H1 (cell line): ENCODE measurements around the gene FAM193A. TPM values are rescaled to one million over a fixed set of nuclear protein-coding genes. Genes with fewer than 3 reads are reported as not detected.

Experiments
- CTCF ChIA-PET: fragments of 300-600 bp; sonication (Branson Sonifier 250); formaldehyde crosslinking; loops from one replicate; lab custom pipeline; 2021; ENCODE audit not compliant: partially characterized antibody; lab: Charles Lee
- POLR2A ChIA-PET: fragments of 300-600 bp; sonication (Branson Sonifier 250); formaldehyde crosslinking; loops from one replicate; lab custom pipeline; 2021; ENCODE audit warnings: inconsistent platforms; ENCODE audit not compliant: partially characterized antibody; lab: Charles Lee
- DNase-seq, 2 experiments: peaks; one replicate each; pipeline versions ENCODE4 v3.0.0 to v3.0.0-alpha.2; 2010 to 2022; ENCODE audit warnings: low spot score in 2 of 2, low read depth in 1 of 2, mixed read lengths in 1 of 2
- FAIRE-seq: peaks from 2 replicates; lab custom pipeline; 2011; peaks lifted over from hg19 to GRCh38; lab: Jason Lieb, UNC
- H2AFZ ChIP-seq: 2 replicates; pipeline ENCODE4 v1.8.1; 2012; ENCODE audit warnings: low read length, inconsistent platforms
- H2AK5ac ChIP-seq: 2 replicates; pipeline ENCODE4 v1.6.1; 2013; ENCODE audit warnings: low read depth, low read length
- H2BK120ac ChIP-seq: replicated peaks from 2 replicates; pipeline ENCODE3; 2013; ENCODE audit warnings: low read depth, low read length, inconsistent platforms
- H2BK12ac ChIP-seq: 2 replicates; pipeline ENCODE4 v1.6.1; 2013; ENCODE audit warnings: low read depth, low read length
- H2BK15ac ChIP-seq: 2 replicates; pipeline ENCODE4 v1.6.1; 2013; ENCODE audit warnings: low read length
- H2BK20ac ChIP-seq: 2 replicates; pipeline ENCODE4 v1.6.1; 2013; ENCODE audit warnings: low read length
- H2BK5ac ChIP-seq: 2 replicates; pipeline ENCODE4 v1.6.1; 2013; ENCODE audit warnings: low read depth, low read length
- H3K14ac ChIP-seq: 2 replicates; pipeline ENCODE4 v1.6.1; 2013; ENCODE audit warnings: inconsistent platforms; ENCODE audit not compliant: insufficient read length
- H3K18ac ChIP-seq: 2 replicates; pipeline ENCODE4 v1.6.1; 2013; ENCODE audit warnings: low read length; ENCODE audit errors: extremely low read depth
- H3K23ac ChIP-seq: 2 replicates; pipeline ENCODE4 v1.6.1; 2013; ENCODE audit warnings: inconsistent platforms; ENCODE audit not compliant: insufficient read length
- H3K23me2 ChIP-seq: 2 replicates; pipeline ENCODE4 v1.6.1; 2013; ENCODE audit warnings: low read depth, low read length
- H3K27ac ChIP-seq: 2 replicates; pipeline ENCODE4 v1.6.1; 2011; ENCODE audit warnings: low read depth, low read length, inconsistent platforms
- H3K27me3 ChIP-seq, 4 experiments: replicated peaks in 1 of 4; 1 replicate in 1 of 4; 2 replicates in 3 of 4; pipeline versions ENCODE4 v1.6.1 to v1.8.1; 2011 to 2013; ENCODE audit warnings: low read length in 3 of 4, mild to moderate bottlenecking in 3 of 4, inconsistent platforms in 2 of 4, mixed read lengths in 2 of 4, moderate library complexity in 1 of 4; ENCODE audit not compliant: control insufficient read depth in 3 of 4, insufficient read depth in 3 of 4; ENCODE audit errors: extremely low read depth in 1 of 4
- H3K36me3 ChIP-seq, 4 experiments: 2 replicates each; pipeline versions ENCODE4 v1.6.1 to v1.8.1; 2011 to 2013; ENCODE audit warnings: mild to moderate bottlenecking in 4 of 4, low read length in 3 of 4, moderate library complexity in 2 of 4, control low read depth in 1 of 4, inconsistent platforms in 1 of 4; ENCODE audit not compliant: insufficient read depth in 4 of 4, control insufficient read depth in 2 of 4
- H3K4ac ChIP-seq: replicated peaks from 2 replicates; pipeline ENCODE3; 2013; ENCODE audit warnings: low read length, low read depth, mixed read lengths, inconsistent platforms; ENCODE audit not compliant: insufficient read length
- H3K4me1 ChIP-seq, 4 experiments: replicated peaks in 1 of 4; 1 replicate in 1 of 4; 2 replicates in 3 of 4; pipeline versions ENCODE4 v1.6.1 to v1.8.1; 2011 to 2013; ENCODE audit warnings: low read length in 3 of 4, inconsistent platforms in 2 of 4, mixed read lengths in 1 of 4; ENCODE audit not compliant: insufficient read depth in 4 of 4, control insufficient read depth in 3 of 4
- H3K4me2 ChIP-seq, 2 experiments: 2 replicates each; pipeline versions ENCODE4 v1.6.1 to v1.8.1; 2011 to 2013; ENCODE audit warnings: low read depth in 2 of 2, low read length in 2 of 2, control low read depth in 1 of 2, inconsistent platforms in 1 of 2, mild to moderate bottlenecking in 1 of 2; ENCODE audit not compliant: insufficient read depth in 1 of 2
- H3K4me3 ChIP-seq, 4 experiments: fragments of 200-600, 300-600 bp in 1 of 4; sonication (generic), shearing (Covaris generic), sonication (Bioruptor Twin) in 1 of 4; 2 replicates each; pipeline versions ENCODE4 v1.5.1 to v1.8.1; 2011 to 2016; ENCODE audit warnings: low read length in 4 of 4, low read depth in 3 of 4, control low read depth in 2 of 4, inconsistent platforms in 2 of 4, mild to moderate bottlenecking in 2 of 4, mixed read lengths in 1 of 4, moderate library complexity in 1 of 4; ENCODE audit not compliant: insufficient read depth in 2 of 4; ENCODE audit errors: extremely low read depth in 1 of 4
- H3K56ac ChIP-seq: replicated peaks from 2 replicates; pipeline ENCODE3; 2013; ENCODE audit warnings: low read depth, mild to moderate bottlenecking, mixed read lengths, low read length, inconsistent platforms; ENCODE audit not compliant: insufficient read length
- H3K79me1 ChIP-seq: 2 replicates; pipeline ENCODE4 v1.6.1; 2013; ENCODE audit warnings: low read depth, low read length, control low read depth
- H3K79me2 ChIP-seq, 2 experiments: 2 replicates each; pipeline versions ENCODE4 v1.6.1 to v1.8.1; 2012 to 2013; ENCODE audit warnings: low read length in 2 of 2, mild to moderate bottlenecking in 2 of 2, inconsistent platforms in 1 of 2; ENCODE audit not compliant: insufficient read depth in 2 of 2, control insufficient read depth in 1 of 2
- H3K9ac ChIP-seq, 4 experiments: replicated peaks in 1 of 4; 1 replicate in 1 of 4; 2 replicates in 3 of 4; pipeline versions ENCODE4 v1.6.1 to v1.8.1; 2011 to 2013; ENCODE audit warnings: low read depth in 3 of 4, low read length in 3 of 4, control low read depth in 2 of 4, mild to moderate bottlenecking in 2 of 4, moderate library complexity in 2 of 4, inconsistent platforms in 1 of 4; ENCODE audit errors: extremely low read depth in 1 of 4
- H3K9me3 ChIP-seq, 2 experiments: 2 replicates each; pipeline versions ENCODE4 v1.6.1 to v1.8.1; 2012 to 2013; ENCODE audit warnings: mild to moderate bottlenecking in 2 of 2, moderate library complexity in 2 of 2, control low read depth in 1 of 2, inconsistent platforms in 1 of 2, low read depth in 1 of 2, low read length in 1 of 2, mixed read lengths in 1 of 2; ENCODE audit not compliant: insufficient read depth in 2 of 2
- H4K20me1 ChIP-seq, 2 experiments: replicated peaks in 1 of 2; 2 replicates each; pipeline versions ENCODE3 to v1.8.1; 2011 to 2013; ENCODE audit warnings: inconsistent platforms in 2 of 2, low read length in 2 of 2, mild to moderate bottlenecking in 1 of 2; ENCODE audit not compliant: insufficient read depth in 2 of 2, control insufficient read depth in 1 of 2
- H4K5ac ChIP-seq: 2 replicates; pipeline ENCODE4 v1.6.1; 2013; ENCODE audit warnings: low read length, low read depth, mixed read lengths, inconsistent platforms; ENCODE audit not compliant: insufficient read length
- H4K8ac ChIP-seq: 2 replicates; pipeline ENCODE4 v1.8.0; 2013; ENCODE audit warnings: mild to moderate bottlenecking, moderate library complexity, low read length, inconsistent platforms; ENCODE audit not compliant: insufficient read depth; ENCODE audit errors: extremely low read depth
- H4K91ac ChIP-seq: replicated peaks from 2 replicates; pipeline ENCODE3; 2013; ENCODE audit warnings: low read length, mixed read lengths, inconsistent platforms; ENCODE audit not compliant: insufficient read length
- CBX8 ChIP-seq: fragments of 300-800, 300-1000 bp; sonication (generic); IDR thresholded peaks from 2 replicates; pipeline ENCODE4 v1.7.1; 2016; ENCODE audit warnings: low read depth, low read length, borderline replicate concordance
- CHD1 ChIP-seq: IDR thresholded peaks from 2 replicates; pipeline ENCODE4 v1.6.1; 2012; ENCODE audit warnings: low read depth, low read length, improper control_type of control experiment
- EZH2 ChIP-seq: fragments of 200-600 bp; sonication (generic); IDR thresholded peaks from 2 replicates; pipeline ENCODE4 v1.7.1; 2012; ENCODE audit warnings: low read depth, mild to moderate bottlenecking, moderate library complexity, low read length, inconsistent platforms; ENCODE audit not compliant: severe bottlenecking
- FOSL1 ChIP-seq: IDR thresholded peaks from 2 replicates; pipeline ENCODE4 v1.6.1; 2011; ENCODE audit warnings: mild to moderate bottlenecking, low read depth, low read length, moderate library complexity; ENCODE audit not compliant: insufficient read depth
- NANOG ChIP-seq: IDR thresholded peaks from 2 replicates; pipeline ENCODE4 v1.6.1; 2011; ENCODE audit warnings: low read length, low read depth, mild to moderate bottlenecking, inconsistent platforms; ENCODE audit not compliant: insufficient read depth, poor library complexity, severe bottlenecking
- TCF12 ChIP-seq: IDR thresholded peaks from 2 replicates; pipeline ENCODE4 v1.6.1; 2011; ENCODE audit warnings: low read depth, mild to moderate bottlenecking, low read length
- WGBS, 2 experiments: shearing (Covaris generic) in 1 of 2; methylation state at CpG; one replicate each; pipeline versions ENCODE4 v1.1.6 to v1.1.7; 2013 to 2015; ENCODE audit warnings: low lambda C conversion rate in 2 of 2, mixed read lengths in 2 of 2, inconsistent platforms in 1 of 2, low coverage in 1 of 2, missing lambda C conversion rate in 1 of 2; ENCODE audit not compliant: insufficient replicate concordance in 2 of 2, insufficient coverage in 1 of 2, insufficient read length in 1 of 2; ENCODE audit errors: extremely low coverage in 1 of 2, missing lambda C conversion rate in 1 of 2; 5-methylcytosine and 5-hydroxymethylcytosine counted together
- polyA plus RNA-seq, 7 experiments: library from polyadenylated mRNA; depleted of rRNA in 3 of 7; stranded (reverse) in 5 of 7; unstranded in 2 of 7; fragments of >200 nt in 5 of 7; fragments of 200-250 nt in 2 of 7; gene quantifications; 1 replicate in 5 of 7; 2 replicates in 1 of 7; 4 replicates in 1 of 7; pipeline versions ENCODE4 v1.2.1 to v1.2.3, GENCODE V29; 2011 to 2013; ENCODE audit warnings: missing spikeins in 2 of 7, mixed read lengths in 2 of 7
- total RNA-seq: library from RNA; stranded (reverse); fragmentation: NEBNext Ultra II Directional; extraction: Animal tissue kit (Norgen Biotek cat#: 25700); gene quantifications from 2 replicates; pipeline ENCODE4 v1.2.1, GENCODE V29; 2021

The FAM193A gene
- total and polyA plus RNA-seq, 2 of the 8 experiments (the other 6 are each of a cell fraction or from before 2014, with no cell fraction given) = 8.7 to 26.2 TPM

- WGBS, 2 experiments = 90% methylated on average over 15 of the region's 15 CpGs; no CpG with 5 or more reads in 1 of the 2 experiments
- peak overlapping the region; percentile 60; the same call in 1 of the 2 replicates for H3K18ac ChIP-seq
- ChIA-PET POLR2A (interaction anchor here (1.1 to 2.9 kb wide), 5 partner anchors 10 to 49 kb away, joined by 3 to 16 read pairs (median 4); partner anchors contain the start of gene TNIP2), CTCF (interaction anchor here (0.5 to 1.0 kb wide), 2 partner anchors 18 to 217 kb away, joined by 3 read pairs; no protein-coding TSS in a partner anchor)
- no peaks in the 10 kb centered on the region for H3K36me3 ChIP-seq
- no peak overlapping the region for H3K23ac ChIP-seq
- H3K9me3 ChIP-seq = no peaks in the 10 kb centered on the region; a peak in 1 of 4 replicates
- DNase-seq = no peak
- H2AK5ac ChIP-seq = no peak overlapping the region
- H3K27me3 ChIP-seq = no peaks in the 10 kb centered on the region
- no peaks in the 10 kb centered on the region for H3K79me2 ChIP-seq
- H3K27ac ChIP-seq = no peak overlapping the region
- 0 out of 2 replicates have a peak overlapping the region, but pooled peaks have one; percentile 27 for H2BK12ac ChIP-seq
- H3K4me2 ChIP-seq = 0 out of 4 replicates have a peak overlapping the region, but pooled peaks of 1 of the 2 experiments have one; percentile 9
- no peaks in the 10 kb centered on the region; the same call in 1 of the 2 replicates for H3K23me2 ChIP-seq
- H2AFZ ChIP-seq = 0 out of 2 replicates have a peak overlapping the region, but pooled peaks have one; percentile 56
- no peak overlapping the region for H2BK15ac ChIP-seq
- H2BK120ac ChIP-seq = no peak overlapping the region
- TF ChIP-seq TCF12 (no peak), NANOG (no peak), CBX8 (no peak), EZH2 (no peak), FOSL1 (no peak), CHD1 (no peak)
- H3K9ac ChIP-seq = no peak overlapping the region
- H4K20me1 ChIP-seq = no peaks in the 10 kb centered on the region
- H3K79me1 ChIP-seq = no peaks in the 10 kb centered on the region
- H3K4me1 ChIP-seq = peaks cover 0 to 7% (median 6%) of the 10 kb centered on the region in 4 experiments; a peak in 6 of 7 replicates
- no peak overlapping the region for H4K91ac ChIP-seq
- no peak overlapping the region for H3K14ac ChIP-seq
- H3K4ac ChIP-seq = no peak overlapping the region
- H4K8ac ChIP-seq = no peak overlapping the region; the same call in 1 of the 2 replicates
- H3K56ac ChIP-seq = no peak overlapping the region
- H2BK20ac ChIP-seq = no peak overlapping the region
- no peak for FAIRE-seq
- peak overlapping the region; percentile 21 for H4K5ac ChIP-seq
- no peak overlapping the region for H2BK5ac ChIP-seq
- no peak overlapping the region for H3K4me3 ChIP-seq
Measured at GRCh38 chr4:2768921-2769336, 232.5 kb downstream of the FAM193A start.
